Smooth muscle cell (in vitro differentiated cells): ENCODE measurements around the gene SLC18A2. TPM values are rescaled to one million over a fixed set of nuclear protein-coding genes. Genes with fewer than 3 reads are reported as not detected.

Experiments used
- DNase-seq: peaks from one replicate; lab custom pipeline; 2025; ENCODE audit not compliant: unreplicated experiment; lab: John Stamatoyannopoulos, UW
- H2AFZ ChIP-seq: fragments of 200-600 bp; sonication (generic); 2 replicates; pipeline ENCODE4 v1.6.0; 2016; ENCODE audit warnings: antibody characterized with exemption, low read depth, mild to moderate bottlenecking
- H3F3A ChIP-seq: fragments of 200-600 bp; sonication (generic); 2 replicates; pipeline ENCODE4 v1.6.0; 2017; ENCODE audit warnings: antibody characterized with exemption, low read depth
- H3K27ac ChIP-seq: fragments of 200-600 bp; sonication (generic); 2 replicates; pipeline ENCODE4 v1.5.1; 2016; ENCODE audit warnings: low read depth, mild to moderate bottlenecking
- H3K27me3 ChIP-seq: fragments of 200-600 bp; sonication (generic); 2 replicates; pipeline ENCODE4 v1.6.1; 2016; ENCODE audit warnings: low read depth, mild to moderate bottlenecking
- H3K36me3 ChIP-seq: fragments of 200-600 bp; sonication (generic); 2 replicates; pipeline ENCODE4 v1.5.1; 2016; ENCODE audit warnings: low read depth
- H3K4me1 ChIP-seq: fragments of 200-600 bp; sonication (generic); 2 replicates; pipeline ENCODE4 v1.5.1; 2016; ENCODE audit warnings: low read depth
- H3K4me2 ChIP-seq: fragments of 200-600 bp; sonication (generic); 2 replicates; pipeline ENCODE4 v1.6.0; 2016; ENCODE audit warnings: mild to moderate bottlenecking
- H3K4me3 ChIP-seq: fragments of 200-600 bp; sonication (generic); 2 replicates; pipeline ENCODE4 v1.5.1; 2016; ENCODE audit warnings: mild to moderate bottlenecking
- H3K79me2 ChIP-seq: fragments of 200-600 bp; sonication (generic); 2 replicates; pipeline ENCODE4 v1.6.0; 2016; ENCODE audit warnings: low read depth, mild to moderate bottlenecking
- H3K9ac ChIP-seq: fragments of 200-600 bp; sonication (generic); 2 replicates; pipeline ENCODE4 v1.6.0; 2016; ENCODE audit warnings: low read depth
- H3K9me3 ChIP-seq: fragments of 200-600 bp; sonication (generic); replicated peaks from 2 replicates; pipeline ENCODE4 v1.5.1; 2016; ENCODE audit warnings: low read depth
- H4K20me1 ChIP-seq: fragments of 200-600 bp; sonication (generic); 2 replicates; pipeline ENCODE4 v1.6.0; 2016; ENCODE audit warnings: low read depth
- CTCF ChIP-seq: fragments of 200-600 bp; sonication (generic); IDR thresholded peaks from 2 replicates; pipeline ENCODE4 v1.5.1; 2017; ENCODE audit warnings: borderline replicate concordance, mild to moderate bottlenecking, antibody characterized with exemption; ENCODE audit not compliant: insufficient read depth, poor library complexity, severe bottlenecking
- WGBS: methylation state at CpG from one replicate; pipeline ENCODE4 v1.1.7; 2016; ENCODE audit warnings: low lambda C conversion rate; 5-methylcytosine and 5-hydroxymethylcytosine counted together
- polyA plus RNA-seq: library from polyadenylated mRNA; unstranded; fragments of >200 nt; fragmentation: Nextera tagmentation; extraction: Ambion mirVana; gene quantifications from 2 replicates; pipeline ENCODE4 v1.2.1, GENCODE V29; 2016
- total RNA-seq: library from RNA; depleted of rRNA; stranded (reverse); fragments of >200 nt; gene quantifications from 2 replicates; pipeline ENCODE4 v1.2.3, GENCODE V29; 2014

Gene SLC18A2
- total and polyA plus RNA-seq, 2 experiments from 2014 or later: 0.09 to 0.18 TPM

- H3K4me1 ChIP-seq: no peaks in the 10 kb centered on the region
- peaks cover 20% of the 10 kb centered on the region for H3K27me3 ChIP-seq
- H3K9ac ChIP-seq: no peak overlapping the region
- H3K4me3 ChIP-seq: no peak overlapping the region
- H4K20me1 ChIP-seq: no peaks in the 10 kb centered on the region
- no peak for TF ChIP-seq CTCF
- H3K27ac ChIP-seq: no peak overlapping the region
- H3K4me2 ChIP-seq: no peak overlapping the region
- H3K9me3 ChIP-seq: no peaks in the 10 kb centered on the region
- no peaks in the 10 kb centered on the region for H3K79me2 ChIP-seq
- H2AFZ ChIP-seq: no peak overlapping the region
- H3K36me3 ChIP-seq: no peaks in the 10 kb centered on the region
- no peak for DNase-seq
- H3F3A ChIP-seq: no peaks in the 10 kb centered on the region
- 86% methylated on average over 4 of the region's 4 CpGs for WGBS
Measured at GRCh38 chr10:117222976-117223692, 17.8 kb upstream of the SLC18A2 start.

DNA sequence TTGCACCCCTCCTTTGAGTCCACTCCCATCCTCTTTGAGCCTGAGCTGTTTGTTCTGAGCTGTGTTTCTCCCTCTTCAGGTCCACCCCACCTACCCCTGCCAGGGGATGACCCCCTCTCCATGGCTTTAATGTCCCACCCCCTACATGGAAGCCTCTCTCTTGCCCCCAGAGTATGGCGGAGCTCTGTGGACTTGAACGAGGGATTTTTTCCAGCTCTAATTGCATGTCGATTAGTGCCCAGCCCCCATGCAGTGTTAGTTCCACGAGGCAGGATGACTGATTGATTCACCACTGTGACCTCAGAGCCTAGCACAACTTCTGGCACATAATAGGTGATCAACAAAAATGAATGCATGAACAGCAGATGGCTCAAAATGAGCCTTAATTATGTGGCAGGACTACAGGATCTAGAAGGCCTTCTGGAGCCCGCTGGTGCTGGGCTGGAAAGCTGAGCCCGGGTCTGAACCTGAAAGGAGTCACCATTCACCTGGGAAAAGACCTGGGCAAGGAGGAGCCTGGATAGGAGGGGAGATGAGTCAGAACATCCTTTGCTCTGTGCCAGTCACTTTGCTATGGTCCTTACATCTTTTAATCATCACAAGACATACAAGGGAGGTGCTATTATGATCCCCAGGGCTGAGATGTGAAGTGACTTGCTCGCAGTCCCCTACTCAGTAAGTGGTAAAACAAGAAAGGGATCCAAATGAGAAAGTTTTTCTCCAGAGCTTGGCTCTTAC is 17.1 kb upstream of the SLC18A2 start:
- WGBS: 88% methylated on average over 7 of the region's 7 CpGs
- Histone ChIP-seq H3K79me2 (no peaks in the 10 kb centered on the region), H3K9ac (no peak overlapping the region), H2AFZ (no peak overlapping the region), H3K4me1 (no peaks in the 10 kb centered on the region), H4K20me1 (no peaks in the 10 kb centered on the region), H3K4me2 (no peak overlapping the region), H3K9me3 (no peaks in the 10 kb centered on the region), H3K4me3 (no peak overlapping the region), H3F3A (no peaks in the 10 kb centered on the region), H3K27me3 (peaks cover 17% of the 10 kb centered on the region), H3K36me3 (no peaks in the 10 kb centered on the region), H3K27ac (no peak overlapping the region)
- no peak for TF ChIP-seq CTCF
- no peak for DNase-seq

DNA sequence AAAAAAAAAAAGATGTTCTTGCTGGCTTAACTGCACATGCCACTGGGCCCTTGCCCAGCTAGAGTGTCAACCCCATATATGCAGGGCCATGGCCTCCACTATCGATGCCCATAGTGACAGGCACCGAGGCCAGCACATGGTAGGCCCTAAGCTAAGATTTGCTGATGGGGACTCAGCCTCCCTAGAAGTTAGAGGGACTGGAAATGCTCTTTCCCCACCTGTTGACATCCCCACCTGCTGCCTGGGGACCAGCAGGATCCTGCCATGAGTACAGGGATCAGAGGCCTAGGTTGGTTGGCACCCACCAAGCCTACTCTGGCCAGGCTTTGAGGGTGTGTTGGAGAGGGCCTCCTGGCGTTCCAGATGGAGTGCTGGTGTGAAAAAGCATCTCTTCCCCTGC is 16.0 kb upstream of the SLC18A2 start:
- Histone ChIP-seq H3K4me2 (no peak overlapping the region), H3K27ac (no peak overlapping the region), H2AFZ (no peak overlapping the region), H3K4me3 (no peak overlapping the region), H4K20me1 (no peaks in the 10 kb centered on the region), H3K36me3 (no peaks in the 10 kb centered on the region), H3K9me3 (no peaks in the 10 kb centered on the region), H3K4me1 (no peaks in the 10 kb centered on the region), H3F3A (no peaks in the 10 kb centered on the region), H3K9ac (no peak overlapping the region), H3K27me3 (peaks cover 16% of the 10 kb centered on the region), H3K79me2 (no peaks in the 10 kb centered on the region)
- no peak for TF ChIP-seq CTCF
- DNase-seq: no peak
- 87% methylated on average over 3 of the region's 3 CpGs for WGBS
